Glutamatergic neuron (in vitro differentiated cells): ENCODE data around the gene CALM3. TPM values are rescaled to one million over a fixed set of nuclear protein-coding genes. Genes with fewer than 3 reads are reported as not detected.
"Not testable (repeated sequence)": the region's sequence is repeated elsewhere in the genome, so short reads cannot be mapped to it uniquely, and the experiment has no call there.

ENCODE experiments used
- DNase-seq: peaks from one replicate; pipeline ENCODE4 v3.0.0; 2022
- H3K27ac Mint-ChIP-seq: one replicate; pipeline ENCODE4 v1.8.0; 2020; ENCODE audit warnings: mild to moderate bottlenecking, mixed read lengths, inconsistent platforms; ENCODE audit not compliant: unreplicated experiment
- H3K27me3 Mint-ChIP-seq: one replicate; pipeline ENCODE4 v1.8.0; 2020; ENCODE audit warnings: mild to moderate bottlenecking, moderate library complexity, mixed read lengths, inconsistent platforms; ENCODE audit not compliant: unreplicated experiment
- H3K36me3 Mint-ChIP-seq: one replicate; pipeline ENCODE4 v1.8.0; 2020; ENCODE audit warnings: mild to moderate bottlenecking, mixed read lengths, inconsistent platforms; ENCODE audit not compliant: unreplicated experiment
- H3K4me1 Mint-ChIP-seq: one replicate; pipeline ENCODE4 v1.8.0; 2020; ENCODE audit warnings: mild to moderate bottlenecking, low read depth, mixed read lengths, inconsistent platforms; ENCODE audit not compliant: unreplicated experiment
- H3K4me3 Mint-ChIP-seq: one replicate; pipeline ENCODE4 v1.8.0; 2020; ENCODE audit warnings: mild to moderate bottlenecking, mixed read lengths, inconsistent platforms; ENCODE audit not compliant: unreplicated experiment
- H3K9me3 Mint-ChIP-seq: one replicate; pipeline ENCODE4 v1.8.0; 2020; ENCODE audit warnings: mild to moderate bottlenecking, moderate library complexity, mixed read lengths, inconsistent platforms; ENCODE audit not compliant: unreplicated experiment
- CTCF ChIP-seq: fragments of 200-600 bp; sonication (generic); IDR thresholded peaks from one replicate; pipeline ENCODE4 v1.5.0; 2021; ENCODE audit not compliant: partially characterized antibody, unreplicated experiment
- total RNA-seq: library from RNA; stranded (reverse); fragmentation: NEBNext Ultra II Directional; extraction: Animal tissue kit (Norgen Biotek cat#: 25700); gene quantifications from one replicate; pipeline ENCODE4 v1.2.1, GENCODE V29; 2021; ENCODE audit not compliant: unreplicated experiment

CALM3 gene
- total RNA-seq, 1 donor from 2014 or later: 845 TPM

DNA sequence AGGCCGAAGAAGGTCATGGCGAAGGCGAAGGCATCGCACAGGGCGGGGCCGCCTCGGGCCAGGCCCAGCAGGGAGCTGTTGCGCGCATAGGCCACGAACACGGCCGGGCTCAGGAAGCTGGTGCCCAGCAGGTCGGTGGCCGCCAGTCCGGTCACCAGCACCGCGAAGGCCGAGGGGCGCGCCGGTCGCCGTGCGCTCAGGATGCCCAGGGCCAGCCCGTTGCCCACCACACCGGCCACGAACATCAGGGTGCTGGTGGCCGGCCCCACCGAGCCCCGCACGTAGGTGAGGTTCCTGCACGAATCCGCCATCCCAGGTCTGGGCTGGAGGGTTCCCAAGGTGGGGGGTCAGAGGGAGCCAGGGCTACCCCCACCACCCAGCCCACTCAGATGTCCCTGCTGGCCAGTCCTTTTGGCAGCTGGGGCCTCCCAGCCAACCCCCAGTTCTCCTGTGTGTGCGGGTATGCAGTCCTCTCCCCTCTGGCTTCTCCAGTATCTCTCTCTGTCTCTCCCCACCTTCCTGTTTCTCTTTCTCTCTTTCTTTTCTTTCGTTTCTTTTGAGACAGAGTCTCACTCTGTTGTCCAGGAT, 22.9 kb downstream of the CALM3 start:
- Mint-ChIP-seq H3K9me3 (peaks cover 3% of the 10 kb centered on the region), H3K36me3 (no peaks in the 10 kb centered on the region), H3K27ac (no peak overlapping the region), H3K4me1 (peaks cover 19% of the 10 kb centered on the region), H3K27me3 (peaks cover 2% of the 10 kb centered on the region), H3K4me3 (peak overlapping the region; percentile 52)
- DNase-seq: no peak
- TF ChIP-seq CTCF: no peak

DNA sequence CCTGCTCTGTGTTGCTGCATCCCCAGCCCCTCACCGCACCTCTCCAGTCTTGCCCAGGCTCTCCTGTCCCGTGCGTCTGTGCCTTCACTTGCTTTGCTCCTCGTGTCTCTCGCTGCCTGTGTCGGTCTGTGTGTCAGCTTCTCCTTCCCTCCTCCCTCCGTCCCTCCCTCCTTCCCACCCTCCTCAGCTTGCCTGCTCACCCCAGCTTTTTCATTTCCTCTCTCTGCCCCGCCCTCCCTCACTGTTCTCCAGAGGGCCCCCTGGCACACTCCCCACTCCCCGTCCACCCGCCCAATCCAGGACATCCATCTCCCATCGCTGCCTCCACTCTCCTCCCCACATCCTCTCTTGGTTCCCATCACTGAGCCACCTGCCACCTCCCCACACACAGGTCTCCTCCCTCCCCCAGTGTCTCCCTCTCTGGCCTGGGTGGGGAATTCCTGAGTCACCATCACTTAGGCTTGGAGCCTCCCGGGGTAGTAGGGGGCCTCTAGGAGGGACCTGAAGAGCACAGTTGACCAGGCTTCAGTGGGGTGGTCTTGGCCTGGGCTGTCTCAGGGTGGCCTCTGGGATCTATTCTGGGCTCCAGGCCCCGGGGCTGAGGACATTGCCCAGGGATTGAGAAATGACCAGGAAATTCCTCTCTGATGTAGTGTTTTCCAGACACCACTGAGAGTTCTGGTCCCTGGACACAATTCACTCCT, 24.0 kb downstream of the CALM3 start, which contains the start of gene PTGIR:
TSS of gene PTGIR (minus strand) at position 132 of the 704 bp plus-strand sequence. CDS start 864 bp downstream, outside the sequence.
- no peak for DNase-seq
- peaks cover 6% of the 10 kb centered on the region for H3K9me3 Mint-ChIP-seq
- no peak for TF ChIP-seq CTCF
- no peaks in the 10 kb centered on the region for H3K36me3 Mint-ChIP-seq
- H3K4me1 Mint-ChIP-seq: peaks cover 23% of the 10 kb centered on the region
- H3K4me3 Mint-ChIP-seq: peak within 1 kb of the TSS; percentile 52
- H3K27ac Mint-ChIP-seq: peak within 1 kb of the TSS; percentile 33
- peaks cover 2% of the 10 kb centered on the region for H3K27me3 Mint-ChIP-seq

DNA sequence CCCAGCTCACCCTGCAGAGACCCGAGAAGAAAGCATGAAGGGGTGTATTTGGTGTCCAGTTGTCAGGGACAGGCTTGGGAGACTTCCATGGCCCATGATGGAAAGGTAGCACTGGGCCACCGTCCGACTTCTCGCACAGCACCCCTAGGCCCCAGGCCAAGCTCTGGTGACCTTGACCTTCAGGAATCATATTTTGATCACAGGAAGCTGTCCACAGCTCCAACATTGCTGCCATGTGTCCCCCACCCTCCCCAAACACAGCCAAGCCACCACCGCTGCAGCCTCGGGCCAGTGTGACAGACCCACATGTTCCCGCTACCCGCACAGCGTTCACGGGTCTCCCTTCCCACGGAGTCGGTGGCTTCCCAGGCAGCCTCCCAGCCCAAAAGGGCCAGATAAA, 24.6 kb downstream of the CALM3 start:
- DNase-seq: no peak
- H3K36me3 Mint-ChIP-seq: no peaks in the 10 kb centered on the region
- peaks cover 19% of the 10 kb centered on the region for H3K4me1 Mint-ChIP-seq
- no peak overlapping the region for H3K27ac Mint-ChIP-seq
- no peak overlapping the region for H3K4me3 Mint-ChIP-seq
- TF ChIP-seq CTCF: no peak
- H3K9me3 Mint-ChIP-seq: peaks cover 6% of the 10 kb centered on the region
- peaks cover 2% of the 10 kb centered on the region for H3K27me3 Mint-ChIP-seq

GRCh38 chr19:46626446-46626845, 25.3 kb downstream of the CALM3 start:
- peaks cover 2% of the 10 kb centered on the region for H3K27me3 Mint-ChIP-seq
- no peaks in the 10 kb centered on the region for H3K36me3 Mint-ChIP-seq
- H3K4me3 Mint-ChIP-seq: no peak overlapping the region
- H3K27ac Mint-ChIP-seq: no peak overlapping the region
- TF ChIP-seq CTCF: no peak
- H3K9me3 Mint-ChIP-seq: peaks cover 8% of the 10 kb centered on the region
- DNase-seq: no peak
- peaks cover 18% of the 10 kb centered on the region for H3K4me1 Mint-ChIP-seq

- not testable (repeated sequence) for H3K27me3 Mint-ChIP-seq, H3K27ac Mint-ChIP-seq, H3K4me3 Mint-ChIP-seq, DNase-seq, H3K36me3 Mint-ChIP-seq
- Mint-ChIP-seq H3K4me1 (peaks cover 28% of the 10 kb centered on the region), H3K9me3 (peaks cover 11% of the 10 kb centered on the region)
These were observed 27.8 kb downstream of the CALM3 start for GRCh38 chr19:46628970-46629369.
